Smooth muscle cell (in vitro differentiated cells): ENCODE measurements around the gene PSMB3. TPM values are rescaled to one million over a fixed set of nuclear protein-coding genes. Genes with fewer than 3 reads are reported as not detected.
"Not testable (repeated sequence)": the region's sequence is repeated elsewhere in the genome, so short reads cannot be mapped to it uniquely, and the experiment has no call there.

Experiments used
- DNase-seq: peaks from one replicate; lab custom pipeline; 2025; ENCODE audit not compliant: unreplicated experiment; lab: John Stamatoyannopoulos, UW
- H2AFZ ChIP-seq: fragments of 200-600 bp; sonication (generic); 2 replicates; pipeline ENCODE4 v1.6.0; 2016; ENCODE audit warnings: antibody characterized with exemption, low read depth, mild to moderate bottlenecking
- H3F3A ChIP-seq: fragments of 200-600 bp; sonication (generic); 2 replicates; pipeline ENCODE4 v1.6.0; 2017; ENCODE audit warnings: antibody characterized with exemption, low read depth
- H3K27ac ChIP-seq: fragments of 200-600 bp; sonication (generic); 2 replicates; pipeline ENCODE4 v1.5.1; 2016; ENCODE audit warnings: low read depth, mild to moderate bottlenecking
- H3K27me3 ChIP-seq: fragments of 200-600 bp; sonication (generic); 2 replicates; pipeline ENCODE4 v1.6.1; 2016; ENCODE audit warnings: low read depth, mild to moderate bottlenecking
- H3K36me3 ChIP-seq: fragments of 200-600 bp; sonication (generic); 2 replicates; pipeline ENCODE4 v1.5.1; 2016; ENCODE audit warnings: low read depth
- H3K4me1 ChIP-seq: fragments of 200-600 bp; sonication (generic); 2 replicates; pipeline ENCODE4 v1.5.1; 2016; ENCODE audit warnings: low read depth
- H3K4me2 ChIP-seq: fragments of 200-600 bp; sonication (generic); 2 replicates; pipeline ENCODE4 v1.6.0; 2016; ENCODE audit warnings: mild to moderate bottlenecking
- H3K4me3 ChIP-seq: fragments of 200-600 bp; sonication (generic); 2 replicates; pipeline ENCODE4 v1.5.1; 2016; ENCODE audit warnings: mild to moderate bottlenecking
- H3K79me2 ChIP-seq: fragments of 200-600 bp; sonication (generic); 2 replicates; pipeline ENCODE4 v1.6.0; 2016; ENCODE audit warnings: low read depth, mild to moderate bottlenecking
- H3K9ac ChIP-seq: fragments of 200-600 bp; sonication (generic); 2 replicates; pipeline ENCODE4 v1.6.0; 2016; ENCODE audit warnings: low read depth
- H3K9me3 ChIP-seq: fragments of 200-600 bp; sonication (generic); replicated peaks from 2 replicates; pipeline ENCODE4 v1.5.1; 2016; ENCODE audit warnings: low read depth
- H4K20me1 ChIP-seq: fragments of 200-600 bp; sonication (generic); 2 replicates; pipeline ENCODE4 v1.6.0; 2016; ENCODE audit warnings: low read depth
- WGBS: methylation state at CpG from one replicate; pipeline ENCODE4 v1.1.7; 2016; ENCODE audit warnings: low lambda C conversion rate; 5-methylcytosine and 5-hydroxymethylcytosine counted together
- polyA plus RNA-seq: library from polyadenylated mRNA; unstranded; fragments of >200 nt; fragmentation: Nextera tagmentation; extraction: Ambion mirVana; gene quantifications from 2 replicates; pipeline ENCODE4 v1.2.1, GENCODE V29; 2016
- total RNA-seq: library from RNA; depleted of rRNA; stranded (reverse); fragments of >200 nt; gene quantifications from 2 replicates; pipeline ENCODE4 v1.2.3, GENCODE V29; 2014
- TF ChIP-seq, protein P1 (sequence below): fragments of 200-600 bp; sonication (generic); IDR thresholded peaks from 2 replicates; pipeline ENCODE4 v1.5.1; 2017; ENCODE audit warnings: borderline replicate concordance, mild to moderate bottlenecking, antibody characterized with exemption; ENCODE audit not compliant: insufficient read depth, poor library complexity, severe bottlenecking

The PSMB3 gene
- total and polyA plus RNA-seq, 2 experiments from 2014 or later = 312 to 358 TPM

DNA sequence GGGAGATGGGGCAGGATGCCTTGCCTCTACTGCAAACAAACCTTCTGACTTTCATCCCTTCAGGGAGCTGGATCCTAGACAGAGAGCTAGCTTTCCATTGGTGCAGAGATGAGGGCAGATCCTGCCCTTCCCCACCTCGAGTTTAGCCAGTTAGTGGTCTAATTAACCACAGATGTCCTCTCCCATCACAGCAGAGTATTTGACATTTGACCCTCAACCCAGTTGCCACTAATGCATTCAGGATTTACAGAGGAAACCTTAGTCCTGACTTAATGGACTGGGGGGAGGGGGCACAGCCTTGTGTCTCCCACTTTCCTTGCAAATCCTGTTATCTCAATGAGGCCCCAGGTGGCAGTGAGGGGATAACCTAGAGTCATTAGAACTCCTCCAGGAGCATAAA, 36.6 kb downstream of the PSMB3 start:
- H3K27ac ChIP-seq = no peak overlapping the region
- no peak overlapping the region for H3K4me2 ChIP-seq
- no peak overlapping the region for H3K9ac ChIP-seq
- H3K9me3 ChIP-seq = no peaks in the 10 kb centered on the region
- 5% methylated on average over 1 of the region's 1 CpG for WGBS
- DNase-seq = no peak
- no peaks in the 10 kb centered on the region for H3K27me3 ChIP-seq
- H3K79me2 ChIP-seq = peaks cover 49% of the 10 kb centered on the region
- H4K20me1 ChIP-seq = peaks cover 88% of the 10 kb centered on the region
- no peak overlapping the region for H3K4me3 ChIP-seq
- H3F3A ChIP-seq = no peaks in the 10 kb centered on the region
- H3K36me3 ChIP-seq = peaks cover 3% of the 10 kb centered on the region
- TF ChIP-seq, protein P1, sequence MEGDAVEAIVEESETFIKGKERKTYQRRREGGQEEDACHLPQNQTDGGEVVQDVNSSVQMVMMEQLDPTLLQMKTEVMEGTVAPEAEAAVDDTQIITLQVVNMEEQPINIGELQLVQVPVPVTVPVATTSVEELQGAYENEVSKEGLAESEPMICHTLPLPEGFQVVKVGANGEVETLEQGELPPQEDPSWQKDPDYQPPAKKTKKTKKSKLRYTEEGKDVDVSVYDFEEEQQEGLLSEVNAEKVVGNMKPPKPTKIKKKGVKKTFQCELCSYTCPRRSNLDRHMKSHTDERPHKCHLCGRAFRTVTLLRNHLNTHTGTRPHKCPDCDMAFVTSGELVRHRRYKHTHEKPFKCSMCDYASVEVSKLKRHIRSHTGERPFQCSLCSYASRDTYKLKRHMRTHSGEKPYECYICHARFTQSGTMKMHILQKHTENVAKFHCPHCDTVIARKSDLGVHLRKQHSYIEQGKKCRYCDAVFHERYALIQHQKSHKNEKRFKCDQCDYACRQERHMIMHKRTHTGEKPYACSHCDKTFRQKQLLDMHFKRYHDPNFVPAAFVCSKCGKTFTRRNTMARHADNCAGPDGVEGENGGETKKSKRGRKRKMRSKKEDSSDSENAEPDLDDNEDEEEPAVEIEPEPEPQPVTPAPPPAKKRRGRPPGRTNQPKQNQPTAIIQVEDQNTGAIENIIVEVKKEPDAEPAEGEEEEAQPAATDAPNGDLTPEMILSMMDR = no peak
- H2AFZ ChIP-seq = no peak overlapping the region
- H3K4me1 ChIP-seq = peaks cover 8% of the 10 kb centered on the region

GRCh38 chr17:38790148-38790707, 37.7 kb downstream of the PSMB3 start:
- 80% methylated on average over 13 of the region's 13 CpGs for WGBS
- Histone ChIP-seq H3K79me2 (peaks cover 58% of the 10 kb centered on the region), H4K20me1 (peaks cover 95% of the 10 kb centered on the region)
- not testable (repeated sequence) for H3F3A ChIP-seq, H3K27me3 ChIP-seq, H3K9me3 ChIP-seq, H3K9ac ChIP-seq, DNase-seq, H3K4me3 ChIP-seq, H3K27ac ChIP-seq, H3K4me2 ChIP-seq, H3K4me1 ChIP-seq, H3K36me3 ChIP-seq, H2AFZ ChIP-seq

DNA sequence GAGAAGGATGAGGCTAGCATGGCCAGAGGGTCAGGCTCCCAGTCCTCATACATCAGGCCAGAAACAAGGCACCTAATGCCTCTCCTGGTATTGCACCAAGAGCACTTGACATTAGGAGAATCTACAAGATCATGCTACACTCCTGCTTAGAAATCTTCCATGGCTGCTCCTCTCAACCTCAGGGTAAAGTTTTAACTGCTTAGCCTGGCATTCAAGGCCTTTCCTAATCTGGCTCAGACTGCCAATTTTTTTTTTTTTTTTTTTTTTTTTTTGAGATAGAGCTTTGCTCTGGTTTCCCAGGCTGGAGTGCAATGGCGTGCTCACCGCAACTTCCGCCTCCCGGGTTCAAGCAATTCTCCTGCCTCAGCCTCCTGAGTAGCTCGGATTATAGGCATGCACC, 38.6 kb downstream of the PSMB3 start:
- Histone ChIP-seq H3K4me3 (no peak overlapping the region), H3K9me3 (no peaks in the 10 kb centered on the region), H3F3A (no peaks in the 10 kb centered on the region), H3K9ac (no peak overlapping the region), H4K20me1 (peaks cover 95% of the 10 kb centered on the region), H3K79me2 (peaks cover 67% of the 10 kb centered on the region), H3K4me1 (peaks cover 8% of the 10 kb centered on the region), H3K4me2 (no peak overlapping the region), H2AFZ (no peak overlapping the region), H3K27me3 (no peaks in the 10 kb centered on the region), H3K27ac (no peak overlapping the region), H3K36me3 (no peaks in the 10 kb centered on the region)
- TF ChIP-seq, protein P1 = no peak
- 91% methylated on average over 5 of the region's 5 CpGs for WGBS
- no peak for DNase-seq

GRCh38 chr17:38794221-38794620, 41.7 kb downstream of the PSMB3 start:
- H3K27me3 ChIP-seq = no peaks in the 10 kb centered on the region
- H3K36me3 ChIP-seq = no peaks in the 10 kb centered on the region
- no peak overlapping the region for H3K4me3 ChIP-seq
- H3K4me2 ChIP-seq = no peak overlapping the region
- no peak overlapping the region for H3K9ac ChIP-seq
- peaks cover 22% of the 10 kb centered on the region for H3K4me1 ChIP-seq
- no peak overlapping the region for H3K27ac ChIP-seq
- peaks cover 94% of the 10 kb centered on the region for H4K20me1 ChIP-seq
- H2AFZ ChIP-seq = no peak overlapping the region
- H3K9me3 ChIP-seq = no peaks in the 10 kb centered on the region
- DNase-seq = no peak
- H3K79me2 ChIP-seq = peaks cover 86% of the 10 kb centered on the region
- H3F3A ChIP-seq = no peaks in the 10 kb centered on the region
- WGBS = 98% methylated on average over 5 of the region's 5 CpGs
- TF ChIP-seq, protein P1 = no peak
